GM18505 (cell line): ENCODE results near the gene GABRA5.

Source experiments
- ATAC-seq: cut with Tn5 transposase; IDR thresholded peaks from one replicate; pipeline ENCODE4 v1.9.1; 2021; ENCODE audit not compliant: unreplicated experiment
- POLR2A ChIP-seq: IDR thresholded peaks from 4 replicates; pipeline ENCODE4 v1.6.1; 2011; ENCODE audit warnings: borderline replicate concordance; ENCODE audit not compliant: insufficient read depth, insufficient read length; ENCODE audit errors: extremely low read depth

The GABRA5 gene

GRCh38 chr15:26970712-26971210 is 103.9 kb downstream of the GABRA5 start, which contains the start of gene GABRG3:
TSS of gene GABRG3 (plus strand) at chr15:26971181.
- TF ChIP-seq POLR2A = no peak
- no peak for ATAC-seq

- no peak for ATAC-seq
- TF ChIP-seq POLR2A = no peak
Measured at GRCh38 chr15:26971271-26972018, 104.6 kb downstream of the GABRA5 start.

GRCh38 chr15:26972636-26973035 is 105.8 kb downstream of the GABRA5 start:
- no peak for ATAC-seq
- no peak for TF ChIP-seq POLR2A

GRCh38 chr15:26974120-26974780 is 107.4 kb downstream of the GABRA5 start:
- TF ChIP-seq POLR2A = no peak
- ATAC-seq = no peak

- no peak for ATAC-seq
- TF ChIP-seq POLR2A = no peak
Measured at GRCh38 chr15:26981492-26981891, 114.6 kb downstream of the GABRA5 start.

GRCh38 chr15:26983822-26984221 is 117.0 kb downstream of the GABRA5 start:
- TF ChIP-seq POLR2A = no peak
- ATAC-seq = no peak

- TF ChIP-seq POLR2A = no peak
Measured at GRCh38 chr15:26985050-26985449, 118.2 kb downstream of the GABRA5 start.

GRCh38 chr15:26996250-26996649 is 129.4 kb downstream of the GABRA5 start:
- TF ChIP-seq POLR2A = no peak
- no peak for ATAC-seq

More at GRCh38 chr15:26985050-26985449, 118.2 kb downstream of the GABRA5 start:
- no peak for ATAC-seq
